Mesenteric fat pad (tissue), 1 donor: ENCODE data around the gene HYAL2. TPM values are rescaled to one million over a fixed set of nuclear protein-coding genes. Genes with fewer than 3 reads are reported as not detected.
"Not testable (repeated sequence)": the region's sequence is repeated elsewhere in the genome, so short reads cannot be mapped to it uniquely, and the experiment has no call there.

Source experiments
- DNase-seq: peaks from one replicate; pipeline ENCODE4 v3.0.0-alpha.2; 2020; ENCODE audit warnings: low spot score
- total RNA-seq: library from RNA; stranded (reverse); fragmentation: NEBNext Ultra II Directional; extraction: Animal tissue kit (Norgen Biotek cat#: 25700); gene quantifications from one replicate; pipeline ENCODE4 v1.2.1, GENCODE V29; 2021
- donor health status: DM: yes; HTN: yes; CAD: no.

Gene HYAL2
- total RNA-seq, 1 donor from 2014 or later = 118 TPM

DNA sequence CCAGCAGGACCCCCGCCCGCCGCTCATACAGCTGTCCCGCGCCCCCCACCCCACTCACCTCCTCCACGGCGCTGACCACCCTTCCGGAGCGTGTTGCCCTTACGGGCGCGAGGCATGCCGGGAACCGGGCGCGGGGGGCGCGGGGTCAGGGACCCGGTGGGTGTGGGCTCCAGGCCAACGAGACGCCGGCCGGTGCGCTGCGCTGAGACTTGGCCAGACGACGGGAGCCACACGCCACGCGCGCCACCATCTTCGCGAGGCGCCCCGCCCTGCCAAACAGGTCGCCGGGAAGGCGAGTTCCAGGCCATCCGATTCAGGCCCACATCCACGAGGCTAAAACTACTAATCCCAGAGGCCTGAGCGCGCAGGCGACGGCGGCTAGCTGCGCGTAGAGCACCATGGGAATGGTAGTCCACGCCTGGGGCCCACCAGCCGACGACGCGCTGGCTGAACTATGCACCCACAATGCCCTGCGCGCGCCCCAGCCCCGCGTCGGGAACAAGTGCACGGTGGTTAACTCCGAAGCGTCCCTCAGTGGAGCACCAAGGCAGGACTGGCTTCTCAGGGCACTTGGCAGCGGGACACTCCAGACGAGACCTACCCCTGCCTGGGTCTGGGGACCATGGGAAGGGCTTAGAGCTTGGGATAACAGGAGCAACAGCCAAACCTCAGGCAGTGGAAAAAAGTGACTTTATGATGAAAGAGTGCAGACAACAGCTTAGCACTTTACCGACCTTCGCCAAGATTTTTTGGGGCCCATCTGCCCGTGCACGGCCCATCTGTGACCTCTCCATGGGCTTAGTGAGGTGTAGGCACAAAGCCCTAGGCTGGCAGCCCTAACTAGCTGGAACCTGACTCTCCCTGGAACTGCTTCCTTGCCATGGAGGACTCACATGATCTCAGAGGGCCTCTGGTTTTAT is 30.1 kb downstream of the HYAL2 start, which contains the start of gene IFRD2:
IFRD2 (minus strand) TSS at position 271 of the 920 bp plus-strand sequence; CDS start at position 116, 155 bp downstream.
- DNase-seq = peak; percentile 99

DNA sequence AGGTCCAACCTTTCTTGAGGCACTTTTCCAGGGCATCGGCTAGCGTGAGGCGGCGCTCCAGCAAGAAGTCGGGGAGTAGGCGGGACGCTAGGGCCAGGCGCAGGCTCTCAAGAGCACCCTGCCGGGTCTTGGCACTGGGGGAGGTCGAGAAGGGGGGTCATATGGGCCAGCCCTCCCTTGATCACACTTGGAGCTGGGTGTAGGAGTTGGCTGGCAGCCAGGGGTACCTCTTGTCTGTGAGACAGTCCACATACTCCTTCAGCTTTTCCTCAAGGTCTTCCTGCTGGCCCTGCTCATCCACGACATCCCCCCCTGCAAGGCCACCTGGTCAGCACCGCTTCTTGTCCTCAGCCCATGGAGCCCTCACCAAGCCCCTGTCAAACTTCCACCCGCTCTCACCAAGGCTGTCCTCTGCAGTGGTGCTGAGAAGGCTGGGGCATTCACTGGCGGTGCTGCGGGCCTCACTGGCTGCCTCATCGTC is 32.3 kb downstream of the HYAL2 start:
- DNase-seq = no peak

DNA sequence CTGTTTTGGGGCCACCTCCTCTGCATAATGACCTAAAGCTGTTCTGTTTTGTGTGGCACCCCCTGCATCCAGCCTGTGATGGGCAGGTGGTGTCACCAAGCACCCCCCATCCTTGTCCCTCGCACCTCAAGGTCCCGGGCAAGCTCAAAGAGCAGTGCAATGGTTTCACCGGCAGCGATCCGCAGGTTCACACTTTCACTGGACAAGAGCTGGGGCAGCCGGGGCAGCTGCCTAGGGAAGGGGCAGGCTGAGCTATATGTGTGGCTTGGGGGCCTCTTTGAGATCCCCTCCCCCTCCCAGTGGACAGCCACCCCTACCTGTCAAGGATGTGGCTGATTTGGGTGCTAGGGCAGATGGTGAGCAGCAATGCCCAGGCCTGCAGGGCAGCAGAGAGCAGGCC is 33.4 kb downstream of the HYAL2 start:
- DNase-seq = no peak

DNA sequence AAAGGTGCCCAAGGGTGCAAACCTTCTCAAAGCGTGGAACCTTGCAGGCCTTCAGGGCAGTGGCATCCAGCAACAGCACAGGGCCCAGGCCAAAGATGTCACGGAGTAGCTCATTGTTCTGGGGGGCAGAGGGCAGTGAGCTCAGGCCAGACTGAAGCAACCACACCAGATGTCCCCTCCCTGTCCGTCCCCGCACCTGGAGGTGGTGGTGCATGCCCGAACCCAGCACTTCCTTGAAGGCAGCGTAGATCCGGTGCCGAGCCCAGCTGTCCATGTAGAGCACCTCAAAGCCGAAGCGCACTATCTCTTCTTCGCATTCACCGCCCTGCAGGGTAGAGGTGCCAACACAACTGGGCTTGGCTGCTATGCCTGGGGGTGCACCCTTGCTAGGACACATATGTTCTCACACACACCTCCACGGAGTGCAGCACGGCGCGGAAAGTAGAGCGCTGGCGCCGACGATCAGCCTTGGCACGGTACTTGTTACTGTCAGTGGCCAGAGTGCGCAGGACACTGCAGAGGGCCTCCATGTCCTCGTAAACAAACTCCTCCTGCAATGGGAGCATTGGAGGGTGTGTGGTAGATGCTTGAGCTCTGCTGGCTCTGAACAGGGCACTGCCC is 34.0 kb downstream of the HYAL2 start:
- no peak for DNase-seq

DNA sequence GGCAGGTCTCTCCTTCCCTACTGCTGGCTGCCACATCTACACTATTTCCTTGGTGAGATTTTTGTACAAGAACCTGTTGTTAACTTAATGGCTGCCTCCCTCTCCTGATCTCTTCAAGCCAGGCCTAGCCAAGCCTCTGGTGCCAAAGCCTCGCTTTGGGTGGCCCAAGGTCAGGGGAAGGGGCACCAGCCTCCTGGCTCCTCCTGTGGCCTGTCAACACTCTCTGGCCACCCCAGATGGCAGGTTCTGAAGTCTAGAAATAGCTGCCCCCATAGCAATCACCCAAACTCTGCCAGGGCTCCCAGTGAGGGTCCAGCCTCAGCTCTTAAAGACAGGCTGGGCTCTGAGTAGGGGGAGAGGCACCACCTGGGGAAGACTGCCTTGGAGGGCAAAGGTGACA is 35.3 kb downstream of the HYAL2 start:
- no peak for DNase-seq

DNA sequence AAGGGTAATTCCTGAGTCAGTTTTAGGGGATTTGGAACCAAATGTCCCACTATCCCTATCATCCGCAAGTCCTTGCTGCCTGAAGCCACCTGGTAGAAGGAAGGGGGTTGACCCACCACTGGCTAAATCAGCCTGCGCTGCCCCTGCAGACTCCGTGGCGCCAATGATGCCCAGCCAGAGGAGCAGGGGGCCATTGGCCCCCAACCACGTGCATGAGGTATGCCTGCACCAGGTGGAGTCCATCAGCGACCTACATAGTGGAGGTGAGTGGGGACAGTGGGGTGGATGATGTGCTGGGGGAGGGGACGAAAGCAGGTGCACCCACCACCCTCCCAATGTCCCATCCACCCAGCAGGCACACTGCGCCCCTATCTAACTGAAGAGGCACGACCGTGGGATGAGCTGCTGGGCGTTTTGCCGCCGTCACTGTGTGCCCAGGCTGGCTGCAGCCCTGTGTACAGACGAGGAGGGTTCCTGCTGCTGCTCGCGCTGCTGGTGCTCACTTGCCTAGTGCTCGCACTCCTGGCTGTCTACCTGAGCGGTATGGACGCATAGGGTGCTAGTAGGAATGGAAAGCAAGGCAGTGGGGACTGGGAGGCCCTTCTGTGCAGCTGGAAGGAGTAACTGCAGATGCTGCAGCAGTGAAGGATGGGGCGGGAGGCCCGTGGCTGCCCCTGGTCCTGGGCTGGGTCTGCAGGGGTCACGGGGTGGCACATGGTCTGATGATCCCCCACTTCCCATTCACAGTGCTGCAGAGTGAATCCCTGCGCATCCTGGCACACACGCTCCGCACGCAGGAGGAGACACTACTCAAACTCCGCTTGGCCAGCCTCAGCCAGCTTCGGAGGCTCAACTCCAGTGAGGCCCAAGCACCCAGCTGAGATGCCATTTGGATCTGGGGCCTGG is 36.0 kb downstream of the HYAL2 start:
- no peak for DNase-seq

DNA sequence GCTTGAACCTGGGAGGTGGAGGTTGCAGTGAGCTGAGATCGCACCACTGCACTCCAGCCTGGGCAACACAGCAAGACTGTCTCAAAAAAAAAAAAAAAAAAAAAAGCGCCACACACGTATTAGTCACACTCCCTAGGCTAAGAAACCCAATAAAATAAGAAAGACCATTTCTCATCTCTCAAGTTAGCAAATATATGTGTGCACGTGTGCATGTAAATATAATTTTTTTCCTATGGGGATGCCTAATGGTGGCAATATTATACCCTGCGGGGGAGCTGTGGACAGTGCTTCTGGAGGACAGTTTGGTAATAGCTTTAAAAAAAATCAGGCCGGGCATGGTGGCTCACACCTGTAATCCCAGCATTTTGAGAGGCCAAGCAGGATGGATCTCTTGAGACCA is 38.4 kb downstream of the HYAL2 start:
- DNase-seq = not testable (repeated sequence)

DNA sequence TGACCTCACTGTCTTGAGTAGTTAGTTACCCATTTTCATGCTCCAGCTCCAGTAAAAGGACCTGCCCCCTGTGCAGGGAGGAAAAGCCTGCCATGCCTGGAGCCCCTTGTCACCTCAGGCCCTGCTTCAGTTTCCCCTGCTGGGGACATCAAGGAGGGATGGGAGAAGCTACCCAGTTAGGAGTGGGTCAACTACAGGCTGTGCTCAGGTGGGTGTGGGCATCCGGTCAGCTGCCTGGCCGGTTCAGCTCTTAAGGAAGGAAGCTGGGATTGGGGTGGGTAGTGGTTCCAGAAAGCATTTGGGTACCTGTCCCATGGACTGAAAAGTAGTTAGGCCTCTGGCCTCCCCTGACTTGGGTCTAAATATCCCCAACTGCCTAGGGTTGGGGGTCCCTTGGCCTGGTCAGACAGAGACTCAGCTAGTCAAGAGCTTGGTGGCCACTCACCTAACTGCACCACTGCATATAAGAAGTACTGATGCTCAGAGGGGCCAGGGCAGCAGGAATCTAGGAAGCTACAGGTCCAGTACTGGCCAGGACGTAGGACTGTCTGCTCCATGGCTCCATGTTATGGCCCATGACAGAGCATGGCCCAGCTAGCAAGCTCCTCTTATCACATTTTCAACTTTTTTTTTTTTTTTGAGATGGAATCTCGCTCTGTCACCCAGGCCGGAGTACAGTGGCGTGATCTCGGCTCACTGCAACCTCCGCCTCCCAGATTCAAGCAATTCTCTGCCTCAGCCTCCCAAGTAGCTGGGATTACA is 43.1 kb downstream of the HYAL2 start:
- no peak for DNase-seq

DNA sequence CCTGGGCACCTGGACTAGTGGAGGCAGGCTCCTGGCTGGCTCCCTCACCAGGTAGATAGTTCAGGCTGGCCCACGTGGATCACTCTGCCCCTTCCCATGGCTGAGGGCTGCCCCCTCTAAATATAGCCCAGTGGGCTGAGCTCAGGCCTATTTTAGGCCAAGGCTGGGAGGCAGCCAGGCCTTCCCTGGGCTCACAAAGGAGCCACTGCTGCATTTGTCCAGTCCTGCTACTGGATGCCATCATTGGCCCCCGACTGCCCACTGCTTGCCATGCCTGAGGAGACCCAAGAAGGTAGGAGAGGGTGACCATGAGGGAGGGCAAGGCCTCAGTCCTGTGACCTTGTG is 43.7 kb downstream of the HYAL2 start, which contains the start of gene LSMEM2:
LSMEM2 (plus strand) TSS at position 208 of the 345 bp plus-strand sequence; CDS start at position 235, 27 bp downstream.
- DNase-seq = no peak

DNA sequence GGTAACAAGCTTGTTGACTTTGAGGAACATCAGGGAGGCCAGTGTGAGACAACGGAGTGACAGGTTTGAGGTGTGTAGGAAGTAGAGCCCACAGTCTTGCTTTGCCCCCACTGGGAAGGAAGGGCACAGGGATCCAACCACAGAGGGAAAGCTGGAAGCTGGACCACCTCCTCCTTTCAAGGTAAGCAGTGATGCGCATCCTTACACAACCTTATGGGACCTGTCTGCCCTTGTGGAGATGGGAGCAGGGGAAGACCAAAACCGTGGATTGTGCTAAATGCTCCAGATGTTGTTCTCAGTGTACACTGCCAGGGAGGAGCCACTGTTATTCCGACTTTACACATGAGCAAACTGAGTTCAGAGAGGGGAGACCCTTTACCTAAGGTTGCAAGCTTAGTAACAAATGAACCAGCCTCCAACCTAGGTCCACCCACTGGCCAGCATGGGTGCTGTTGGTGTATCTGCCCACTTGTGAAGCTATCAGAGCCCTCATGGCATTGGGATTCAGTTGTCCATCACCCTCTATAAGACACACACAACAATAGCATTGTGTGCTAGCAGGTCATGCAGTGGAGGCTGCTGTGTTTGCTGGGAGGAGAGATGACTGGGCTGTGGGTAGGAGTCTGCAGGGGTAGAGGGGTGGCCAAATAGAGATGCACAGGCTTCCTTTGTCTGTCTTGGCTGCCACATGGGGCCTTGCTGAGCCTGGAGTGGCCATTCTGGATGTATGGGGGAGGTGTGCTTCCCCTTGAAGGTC is 44.2 kb downstream of the HYAL2 start:
- no peak for DNase-seq

DNA sequence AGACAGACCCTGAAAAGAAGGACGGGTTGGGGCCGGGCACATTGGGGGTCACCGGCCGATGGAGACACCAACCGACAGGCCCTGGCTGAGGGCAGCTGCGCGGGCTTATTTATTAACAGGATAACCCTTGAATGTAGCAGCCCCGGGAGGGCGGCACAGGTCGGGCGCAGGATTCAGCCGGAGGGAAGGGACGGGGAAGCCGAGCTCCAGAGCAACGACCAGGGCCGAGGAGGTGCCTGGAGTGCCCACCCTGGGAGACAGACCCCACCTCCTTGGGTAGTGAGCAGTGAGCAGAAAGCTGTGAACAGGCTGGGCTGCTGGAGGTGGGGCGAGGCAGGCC is 45.8 kb downstream of the HYAL2 start:
- no peak for DNase-seq

DNA sequence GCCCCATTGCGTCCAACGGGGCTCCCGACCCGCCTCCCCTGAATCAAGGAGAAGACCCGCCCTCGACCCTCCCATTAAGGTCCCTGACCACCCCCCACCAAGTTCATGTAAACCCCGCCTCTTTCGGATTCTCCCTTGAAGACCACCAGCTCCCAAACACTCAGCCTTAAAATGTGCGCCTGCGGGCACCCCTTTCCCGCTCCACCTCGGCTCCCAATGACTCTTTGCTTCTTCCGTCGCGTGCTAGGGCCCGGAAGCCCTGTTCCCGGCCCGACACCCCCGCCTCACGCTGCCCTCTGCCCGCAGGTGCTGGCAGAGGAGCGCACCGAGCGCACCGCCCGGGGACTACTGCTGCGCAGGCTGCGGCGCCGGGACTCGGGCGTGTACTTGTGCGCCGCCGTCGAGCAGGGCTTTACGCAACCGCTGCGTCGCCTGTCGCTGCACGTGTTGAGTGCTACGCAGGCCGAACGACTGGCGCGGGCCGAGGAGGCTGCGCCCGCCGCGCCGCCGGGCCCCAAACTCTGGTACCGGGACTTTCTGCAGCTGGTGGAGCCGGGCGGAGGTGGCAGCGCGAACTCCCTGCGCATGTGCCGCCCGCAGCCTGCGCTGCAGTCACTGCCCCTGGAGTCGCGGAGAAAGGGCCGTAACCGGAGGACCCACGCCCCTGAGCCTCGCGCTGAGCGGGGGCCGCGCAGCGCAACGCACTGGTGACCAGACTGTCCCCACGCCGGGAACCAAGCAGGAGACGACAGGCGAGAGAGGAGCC is 46.4 kb downstream of the HYAL2 start:
- DNase-seq = no peak

DNA sequence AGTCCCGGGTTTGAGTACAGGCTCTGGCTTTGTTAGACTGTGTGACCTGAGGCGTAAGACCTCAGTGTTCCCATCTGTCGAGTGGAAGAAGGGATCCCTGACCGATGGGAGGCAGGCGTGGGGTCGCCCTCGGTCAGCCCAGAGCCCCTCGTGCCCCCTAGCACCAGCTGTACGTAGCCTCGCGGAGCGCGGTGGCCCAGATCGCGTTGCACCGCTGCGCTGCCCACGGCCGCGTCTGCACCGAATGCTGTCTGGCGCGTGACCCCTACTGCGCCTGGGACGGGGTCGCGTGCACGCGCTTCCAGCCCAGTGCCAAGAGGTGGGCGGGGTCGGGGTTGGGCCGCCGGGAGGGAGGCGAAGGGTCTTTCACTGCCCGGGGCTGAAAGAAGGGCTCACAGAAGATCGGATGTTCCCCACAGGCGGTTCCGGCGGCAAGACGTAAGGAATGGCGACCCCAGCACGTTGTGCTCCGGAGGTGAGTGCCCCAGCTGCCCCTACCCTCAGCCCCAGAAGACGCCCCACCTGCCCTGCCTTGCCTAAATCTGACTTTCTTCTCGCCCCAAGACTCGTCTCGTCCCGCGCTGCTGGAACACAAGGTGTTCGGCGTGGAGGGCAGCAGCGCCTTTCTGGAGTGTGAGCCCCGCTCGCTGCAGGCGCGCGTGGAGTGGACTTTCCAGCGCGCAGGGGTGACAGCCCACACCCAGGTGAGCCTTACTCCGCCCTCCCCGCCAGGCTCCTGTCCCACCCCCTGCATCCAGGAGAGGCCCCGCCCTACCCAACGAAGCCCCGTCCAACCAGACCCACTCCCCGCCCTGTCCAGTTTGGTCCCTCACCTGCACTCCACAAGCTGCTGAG is 47.2 kb downstream of the HYAL2 start:
- DNase-seq = no peak

DNA sequence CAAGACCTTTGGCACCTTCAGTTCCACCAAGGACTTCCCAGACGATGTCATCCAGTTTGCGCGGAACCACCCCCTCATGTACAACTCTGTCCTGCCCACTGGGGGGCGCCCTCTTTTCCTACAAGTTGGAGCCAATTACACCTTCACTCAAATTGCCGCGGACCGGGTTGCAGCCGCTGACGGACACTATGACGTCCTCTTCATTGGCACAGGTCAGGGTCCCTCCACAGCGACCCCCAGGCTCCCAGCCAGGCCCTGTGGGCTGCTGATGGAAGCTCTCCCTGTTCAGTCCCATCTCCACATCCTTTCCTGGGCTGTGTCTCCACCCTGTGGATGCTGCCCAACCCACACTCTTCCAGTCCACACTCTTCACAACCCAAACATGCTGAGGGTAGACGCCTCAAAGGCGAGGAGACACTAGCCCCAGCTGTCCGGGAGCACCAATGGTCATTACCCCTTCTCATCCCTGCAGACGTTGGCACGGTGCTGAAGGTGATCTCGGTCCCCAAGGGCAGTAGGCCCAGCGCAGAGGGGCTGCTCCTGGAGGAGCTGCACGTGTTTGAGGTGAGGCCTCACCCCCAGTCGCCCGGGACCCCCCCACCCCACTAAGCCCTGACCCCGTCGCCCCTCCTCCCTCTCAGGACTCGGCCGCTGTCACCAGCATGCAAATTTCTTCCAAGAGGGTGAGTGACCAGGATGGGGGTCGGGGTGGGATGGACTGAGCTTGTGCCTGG is 48.0 kb downstream of the HYAL2 start:
- DNase-seq = no peak

DNA sequence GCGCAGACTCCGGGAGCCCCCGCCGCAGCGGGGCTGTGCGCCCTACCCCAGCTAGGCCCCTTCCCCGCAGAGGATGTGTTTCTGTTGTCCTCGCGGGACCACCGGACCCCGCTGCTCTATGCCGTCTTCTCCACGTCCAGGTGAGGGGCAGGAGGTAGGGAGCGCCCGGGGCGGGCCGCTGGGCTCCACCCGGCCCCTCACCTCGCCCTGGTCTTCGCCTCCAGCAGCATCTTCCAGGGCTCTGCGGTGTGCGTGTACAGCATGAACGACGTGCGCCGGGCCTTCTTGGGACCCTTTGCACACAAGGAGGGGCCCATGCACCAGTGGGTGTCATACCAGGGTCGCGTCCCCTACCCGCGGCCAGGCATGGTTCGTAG is 48.9 kb downstream of the HYAL2 start:
- no peak for DNase-seq

DNA sequence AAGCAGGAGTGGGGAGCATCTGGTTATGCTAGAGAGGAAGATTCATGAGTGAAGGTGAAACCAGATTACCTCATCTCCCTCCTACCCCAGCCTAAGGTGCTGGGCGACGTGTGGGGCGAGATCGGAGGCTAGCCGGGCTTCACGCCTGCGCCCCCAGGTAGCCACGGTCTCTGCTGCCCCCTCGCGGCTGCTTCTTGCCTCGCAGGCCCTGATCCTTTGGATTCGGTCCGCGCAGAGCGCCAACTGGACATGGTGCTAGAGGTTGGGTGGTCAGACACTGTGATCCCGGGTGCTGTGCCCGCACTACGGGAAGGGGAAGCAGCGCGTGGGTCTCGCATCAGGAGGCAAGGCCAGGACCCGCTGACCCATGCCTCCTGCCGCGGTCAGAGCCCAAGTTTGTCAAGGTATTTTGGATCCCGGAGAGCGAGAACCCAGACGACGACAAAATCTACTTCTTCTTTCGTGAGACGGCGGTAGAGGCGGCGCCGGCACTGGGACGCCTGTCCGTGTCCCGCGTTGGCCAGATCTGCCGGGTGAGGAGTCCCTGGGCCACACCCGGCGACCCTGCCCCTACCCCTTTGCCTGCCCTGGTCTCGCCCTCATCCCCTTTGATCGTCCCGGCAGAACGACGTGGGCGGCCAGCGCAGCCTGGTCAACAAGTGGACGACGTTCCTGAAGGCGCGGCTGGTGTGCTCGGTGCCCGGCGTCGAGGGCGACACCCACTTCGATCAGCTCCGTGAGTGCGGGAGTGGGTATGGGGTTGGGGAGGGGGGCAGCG is 49.4 kb downstream of the HYAL2 start:
- DNase-seq = peak; percentile 98

DNA sequence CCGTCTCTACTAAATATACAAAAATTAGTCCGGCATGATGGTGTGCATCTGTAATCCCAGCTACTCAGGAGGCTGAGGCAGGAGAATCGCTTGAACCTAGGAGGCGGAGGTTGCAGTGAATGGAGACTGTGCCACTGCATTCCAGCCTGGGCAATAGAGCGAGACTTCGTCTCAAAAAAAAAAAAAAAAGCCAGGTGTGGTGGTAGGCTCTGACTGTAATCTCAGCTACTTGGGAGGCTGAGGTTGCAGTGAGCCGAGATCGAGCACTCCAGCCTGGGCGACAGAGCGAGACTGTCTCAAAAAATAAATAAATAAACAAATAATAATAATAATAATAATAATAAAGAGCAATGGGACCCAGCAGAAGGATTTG is 50.0 kb downstream of the HYAL2 start:
- not testable (repeated sequence) for DNase-seq
